SK-N-SH (cell line): ENCODE results near the gene NR3C1. TPM values are rescaled to one million over a fixed set of nuclear protein-coding genes. Genes with fewer than 3 reads are reported as not detected.

ENCODE experiments used
- CTCF ChIA-PET: fragments of 300-600, 350-600 bp; formaldehyde crosslinking; extraction: SDS; loops from one replicate; lab custom pipeline; 2021; lab: Yijun Ruan, JAX
- POLR2A ChIA-PET: fragments of 350-600 bp; sonication (Branson Sonifier 250); formaldehyde crosslinking; extraction: SDS; loops from one replicate; lab custom pipeline; 2020; ENCODE audit warnings: antibody characterized with exemption, inconsistent platforms; lab: Yijun Ruan, JAX
- DNase-seq: peaks from one replicate; pipeline ENCODE4 v3.0.0; 2012
- H2AFZ ChIP-seq: fragments of 200-600 bp; sonication (generic); 2 replicates; pipeline ENCODE4 v1.8.1; 2016; ENCODE audit warnings: antibody characterized with exemption, mild to moderate bottlenecking, low read depth
- H3F3A ChIP-seq: fragments of 200-600 bp; sonication (generic); replicated peaks from 2 replicates; pipeline ENCODE3; 2016; ENCODE audit warnings: antibody characterized with exemption, mild to moderate bottlenecking; ENCODE audit not compliant: insufficient read depth
- H3K27ac ChIP-seq, 2 experiments: fragments of 200-500 bp in 1 of 2; fragments of 200-600 bp in 1 of 2; sonication (Bioruptor generic) in 1 of 2; sonication (generic), shearing (Covaris generic) in 1 of 2; 2 replicates each; pipeline versions ENCODE4 v1.5.1 to v1.6.1; 2014 to 2016; ENCODE audit warnings: low read depth in 2 of 2, inconsistent platforms in 1 of 2, low read length in 1 of 2, mild to moderate bottlenecking in 1 of 2, mixed read lengths in 1 of 2
- H3K27me3 ChIP-seq: fragments of 200-600 bp; sonication (generic), shearing (Covaris generic); 2 replicates; pipeline ENCODE4 v1.6.1; 2016; ENCODE audit warnings: mixed run types; ENCODE audit not compliant: insufficient read depth
- H3K36me3 ChIP-seq, 2 experiments: fragments of 200-500 bp in 1 of 2; fragments of 200-600 bp in 1 of 2; sonication (Bioruptor generic) in 1 of 2; sonication (generic) in 1 of 2; replicated peaks in 1 of 2; 2 replicates each; pipeline versions ENCODE3 to v1.5.1; 2014 to 2016; ENCODE audit warnings: low read length in 1 of 2, mild to moderate bottlenecking in 1 of 2; ENCODE audit not compliant: insufficient read depth in 2 of 2, control insufficient read depth in 1 of 2
- H3K4me1 ChIP-seq, 2 experiments: fragments of 200-500 bp in 1 of 2; fragments of 200-600 bp in 1 of 2; sonication (Bioruptor generic) in 1 of 2; sonication (generic), shearing (Covaris generic) in 1 of 2; 2 replicates each; pipeline versions ENCODE4 v1.5.1 to v1.6.1; 2014 to 2016; ENCODE audit warnings: low read depth in 1 of 2, low read length in 1 of 2, mixed run types in 1 of 2; ENCODE audit not compliant: insufficient read depth in 2 of 2, control insufficient read depth in 1 of 2
- H3K4me2 ChIP-seq: fragments of 200-600 bp; sonication (generic), shearing (Covaris generic); 2 replicates; pipeline ENCODE4 v1.6.1; 2017; ENCODE audit warnings: mixed run types
- H3K4me3 ChIP-seq, 2 experiments: fragments of 200-500 bp in 1 of 2; fragments of 200-600 bp in 1 of 2; sonication (Bioruptor generic) in 1 of 2; sonication (generic), shearing (Covaris generic) in 1 of 2; 2 replicates each; pipeline versions ENCODE4 v1.5.1 to v1.8.1; 2014 to 2016; ENCODE audit warnings: low read depth in 2 of 2, inconsistent platforms in 1 of 2, low read length in 1 of 2, mild to moderate bottlenecking in 1 of 2, mixed read lengths in 1 of 2, moderate library complexity in 1 of 2
- H3K79me2 ChIP-seq: fragments of 200-600 bp; sonication (generic); 2 replicates; pipeline ENCODE4 v1.8.1; 2017; ENCODE audit warnings: mild to moderate bottlenecking; ENCODE audit not compliant: insufficient read depth
- H3K9ac ChIP-seq: fragments of 200-600 bp; sonication (generic); 2 replicates; pipeline ENCODE4 v1.6.1; 2017; ENCODE audit warnings: mixed run types
- H3K9me2 ChIP-seq: fragments of 200-600 bp; sonication (generic); 2 replicates; pipeline ENCODE4 v1.6.1; 2017; ENCODE audit warnings: mixed run types
- H3K9me3 ChIP-seq: fragments of 200-600 bp; sonication (generic); 2 replicates; pipeline ENCODE4 v1.6.1; 2017; ENCODE audit warnings: mixed run types, mild to moderate bottlenecking, moderate library complexity
- H4K20me1 ChIP-seq: fragments of 200-600 bp; sonication (generic); 2 replicates; pipeline ENCODE4 v1.6.1; 2017; ENCODE audit warnings: mild to moderate bottlenecking, mixed run types; ENCODE audit not compliant: insufficient read depth
- CHD2 ChIP-seq: fragments of 150-350 bp; IDR thresholded peaks from 2 replicates; pipeline ENCODE4 v1.6.1; 2018; ENCODE audit warnings: low read length; ENCODE audit not compliant: partially characterized antibody
- EP300 ChIP-seq, 2 experiments: IDR thresholded peaks; 2 replicates each; pipeline versions ENCODE4 v1.4.0 to v1.6.1; 2012; ENCODE audit warnings: borderline replicate concordance in 1 of 2, low read depth in 1 of 2, low read length in 1 of 2
- EZH2phosphoT487 ChIP-seq: fragments of 200-600 bp; sonication (generic); IDR thresholded peaks from 2 replicates; pipeline ENCODE4 v1.6.1; 2017; ENCODE audit warnings: low read depth, mixed run types, mild to moderate bottlenecking, antibody characterized with exemption, moderate library complexity, borderline replicate concordance
- FOXM1 ChIP-seq: IDR thresholded peaks from 2 replicates; pipeline ENCODE4 v1.4.0; 2012; ENCODE audit warnings: low read depth, mild to moderate bottlenecking
- GABPA ChIP-seq: IDR thresholded peaks from 2 replicates; pipeline ENCODE4 v1.4.0; 2012; ENCODE audit warnings: low read depth, mild to moderate bottlenecking
- IRF3 ChIP-seq: fragments of 150-350 bp; IDR thresholded peaks from 2 replicates; pipeline ENCODE4 v1.6.1; 2016; ENCODE audit warnings: mild to moderate bottlenecking, low read depth, low read length
- MAX ChIP-seq: IDR thresholded peaks from 2 replicates; pipeline ENCODE4 v1.4.0; 2012; ENCODE audit warnings: low read depth
- NFIC ChIP-seq: IDR thresholded peaks from 2 replicates; pipeline ENCODE4 v1.4.0; 2012; ENCODE audit warnings: borderline replicate concordance
- POLR2AphosphoS5 ChIP-seq: IDR thresholded peaks from 2 replicates; pipeline ENCODE4 v1.6.1; 2012; ENCODE audit warnings: low read depth, low read length
- RCOR1 ChIP-seq: fragments of 150-350 bp; IDR thresholded peaks from 2 replicates; pipeline ENCODE4 v1.6.1; 2017; ENCODE audit warnings: antibody characterized with exemption, low read length
- SMC3 ChIP-seq: IDR thresholded peaks from 2 replicates; pipeline ENCODE4 v1.6.1; 2012; ENCODE audit warnings: low read depth, low read length, improper control_type of control experiment
- USF1 ChIP-seq: IDR thresholded peaks from 2 replicates; pipeline ENCODE4 v1.4.0; 2012; ENCODE audit warnings: low read depth, borderline replicate concordance
- USF2 ChIP-seq: fragments of 150-350 bp; IDR thresholded peaks from 2 replicates; pipeline ENCODE4 v1.6.1; 2017; ENCODE audit warnings: antibody characterized with exemption, low read length, low read depth, borderline replicate concordance
- whole genome bisulfite sequencing: methylation state at CpG from one replicate; pipeline ENCODE4 v1.1.6; 2017; ENCODE audit warnings: low lambda C conversion rate; 5-methylcytosine and 5-hydroxymethylcytosine counted together
- polyA plus RNA-seq, 3 experiments: library from polyadenylated mRNA; depleted of rRNA; stranded (reverse); fragments of >200 nt; gene quantifications; 2 replicates each; pipeline ENCODE4 v1.2.3, GENCODE V29; 2012

Gene NR3C1
- polyA plus RNA-seq, 1 of the 3 experiments (the other 2 are of a cell fraction): 7.1 TPM

- TF ChIP-seq CHD2 (no peak), RCOR1 (no peak), USF2 (no peak), MAX (no peak)
These were observed 33.0 kb downstream of the NR3C1 start (continued) for GRCh38 chr5:143370440-143370839.

- no peak overlapping the region for H3K9ac ChIP-seq
- WGBS: 78% methylated on average over 2 of the region's 2 CpGs
- H3K27me3 ChIP-seq: no peaks in the 10 kb centered on the region
- H4K20me1 ChIP-seq: peaks cover 5% of the 10 kb centered on the region; the same call in 1 of the 2 replicates
- H3K4me2 ChIP-seq: no peak overlapping the region
- H3K36me3 ChIP-seq: peaks cover 0 to 28% of the 10 kb centered on the region in 2 experiments
- no peak for TF ChIP-seq GABPA
- TF ChIP-seq NFIC: no peak
- TF ChIP-seq USF1: no peak
- no peak for TF ChIP-seq FOXM1
- no peak for TF ChIP-seq USF2
- TF ChIP-seq IRF3: no peak
- no peak for TF ChIP-seq EP300 (IDR thresholded peaks at IDR 0.05; ENCODE audit: borderline replicate concordance in 1 of 2, low read depth in 1 of 2, low read length in 1 of 2)
- no peak for TF ChIP-seq SMC3
- no peak for TF ChIP-seq EZH2phosphoT487
- TF ChIP-seq POLR2AphosphoS5: no peak
- TF ChIP-seq MAX: no peak
- H3F3A ChIP-seq: peaks cover 7% of the 10 kb centered on the region
- ChIA-PET CTCF (no interaction called here), POLR2A (no interaction called here)
- H3K4me3 ChIP-seq: no peak overlapping the region
- H3K79me2 ChIP-seq: peaks cover 97% of the 10 kb centered on the region
- no peak overlapping the region for H3K27ac ChIP-seq
- no peaks in the 10 kb centered on the region for H3K9me2 ChIP-seq
- H3K9me3 ChIP-seq: peaks cover 7% of the 10 kb centered on the region
- H2AFZ ChIP-seq: no peak overlapping the region
- peaks cover 0 to 4% of the 10 kb centered on the region in 2 experiments; a peak in 2 of 4 replicates for H3K4me1 ChIP-seq
- no peak for DNase-seq
These were observed 39.4 kb downstream of the NR3C1 start for GRCh38 chr5:143364061-143364460.
